ENCODE measurements around the gene ARHGAP19. TPM values are rescaled to one million over a fixed set of nuclear protein-coding genes. Genes with fewer than 3 reads are reported as not detected.

Gene ARHGAP19
- total RNA-seq, 1 experiment from 2014 or later = 28.9 TPM

DNA sequence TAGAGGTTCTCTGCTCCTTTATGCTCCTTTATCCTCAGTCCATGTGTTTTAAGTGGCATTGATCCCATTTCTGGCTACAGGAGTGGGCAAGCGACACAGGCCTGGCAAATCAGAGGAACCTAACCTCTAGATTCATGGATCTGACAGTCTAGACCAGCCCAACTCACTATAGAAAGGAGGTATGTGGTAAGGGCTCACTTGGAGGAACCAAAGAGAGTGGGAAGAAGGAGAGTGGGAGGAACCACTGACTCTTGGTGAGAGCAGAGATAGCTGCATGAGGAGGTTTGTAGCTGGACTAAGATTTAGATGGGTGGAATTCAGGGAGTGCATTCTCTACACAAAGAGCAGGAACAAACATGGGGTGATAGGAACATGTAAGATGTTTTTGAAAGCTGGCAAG lies 15.0 kb upstream of the ARHGAP19 start:
- intact Hi-C loops (cut with micrococcal nuclease; ENCODE audit: unreplicated experiment) = no loop called here
- no TSS peak for BruUV-seq (replicated peaks)
- TF ChIP-seq, protein P1, sequence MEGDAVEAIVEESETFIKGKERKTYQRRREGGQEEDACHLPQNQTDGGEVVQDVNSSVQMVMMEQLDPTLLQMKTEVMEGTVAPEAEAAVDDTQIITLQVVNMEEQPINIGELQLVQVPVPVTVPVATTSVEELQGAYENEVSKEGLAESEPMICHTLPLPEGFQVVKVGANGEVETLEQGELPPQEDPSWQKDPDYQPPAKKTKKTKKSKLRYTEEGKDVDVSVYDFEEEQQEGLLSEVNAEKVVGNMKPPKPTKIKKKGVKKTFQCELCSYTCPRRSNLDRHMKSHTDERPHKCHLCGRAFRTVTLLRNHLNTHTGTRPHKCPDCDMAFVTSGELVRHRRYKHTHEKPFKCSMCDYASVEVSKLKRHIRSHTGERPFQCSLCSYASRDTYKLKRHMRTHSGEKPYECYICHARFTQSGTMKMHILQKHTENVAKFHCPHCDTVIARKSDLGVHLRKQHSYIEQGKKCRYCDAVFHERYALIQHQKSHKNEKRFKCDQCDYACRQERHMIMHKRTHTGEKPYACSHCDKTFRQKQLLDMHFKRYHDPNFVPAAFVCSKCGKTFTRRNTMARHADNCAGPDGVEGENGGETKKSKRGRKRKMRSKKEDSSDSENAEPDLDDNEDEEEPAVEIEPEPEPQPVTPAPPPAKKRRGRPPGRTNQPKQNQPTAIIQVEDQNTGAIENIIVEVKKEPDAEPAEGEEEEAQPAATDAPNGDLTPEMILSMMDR (IDR thresholded peaks at IDR 0.05) = no peak
- no peak for TF ChIP-seq TCF7L2 (IDR thresholded peaks at IDR 0.05; ENCODE audit: low read depth, low read length)
- TF ChIP-seq REST (IDR thresholded peaks at IDR 0.05; ENCODE audit: insufficient read depth in 1 of 2, low read depth in 2 of 2, low read length in 1 of 2) = no peak
- no peak for TF ChIP-seq SIN3A (IDR thresholded peaks at IDR 0.05; ENCODE audit: borderline replicate concordance, insufficient read depth, low read depth, low read length)
- no peak for TF ChIP-seq POLR2AphosphoS5 (IDR thresholded peaks at IDR 0.05; ENCODE audit: low read depth, low read length)
- no peaks in the 10 kb centered on the region for H3K36me3 ChIP-seq (ENCODE audit: control insufficient read depth, insufficient read depth, low read length)
- H3K4me1 ChIP-seq (ENCODE audit: control insufficient read depth, insufficient read depth, low read length) = no peaks in the 10 kb centered on the region
- CTCF ChIA-PET = interaction anchor here (0.5 kb wide), 1 partner anchor 9 kb away, joined by 3 read pairs; no protein-coding TSS in a partner anchor
- no peak overlapping the region for H3K4me3 ChIP-seq (ENCODE audit: low read depth in 2 of 2, low read length in 2 of 2)
- in situ Hi-C loops (cut with HindIII; ENCODE audit: low pct_unique_long_range_greater_than_20kb, low sequenced_read_pairs) = no loop called here
- no peaks in the 10 kb centered on the region for H3K27me3 ChIP-seq (ENCODE audit: control insufficient read depth, insufficient read depth, low read length)
- H3K27ac ChIP-seq (ENCODE audit: low read length) = no peak overlapping the region
- no peak for DNase-seq (ENCODE audit: low read depth, low spot score)
- 0 out of 2 replicates have a peak, but pooled peaks have one; percentile 46 for ATAC-seq
- no peaks in the 10 kb centered on the region for H3K9me3 ChIP-seq (ENCODE audit: control insufficient read depth, insufficient read depth, low read depth, low read length)
- POLR2A ChIA-PET = no interaction called here

- no peaks in the 10 kb centered on the region for H3K9me3 ChIP-seq (ENCODE audit: control insufficient read depth, insufficient read depth, low read depth, low read length)
- H3K27me3 ChIP-seq (ENCODE audit: control insufficient read depth, insufficient read depth, low read length) = no peaks in the 10 kb centered on the region
- no peak overlapping the region for H3K4me3 ChIP-seq (ENCODE audit: low read depth in 2 of 2, low read length in 2 of 2)
- DNase-seq (ENCODE audit: low read depth, low spot score) (no peak), ATAC-seq (peak; percentile 53; the same call in 1 of the 2 replicates)
- TF ChIP-seq REST (IDR thresholded peaks at IDR 0.05; ENCODE audit: insufficient read depth in 1 of 2, low read depth in 2 of 2, low read length in 1 of 2) (no peak), SIN3A (IDR thresholded peaks at IDR 0.05; ENCODE audit: borderline replicate concordance, insufficient read depth, low read depth, low read length) (no peak), TCF7L2 (IDR thresholded peaks at IDR 0.05; ENCODE audit: low read depth, low read length) (no peak), POLR2AphosphoS5 (IDR thresholded peaks at IDR 0.05; ENCODE audit: low read depth, low read length) (no peak)
- TF ChIP-seq, protein P1 (IDR thresholded peaks at IDR 0.05) = no peak
- no TSS peak for BruUV-seq (replicated peaks)
- no peaks in the 10 kb centered on the region for H3K36me3 ChIP-seq (ENCODE audit: control insufficient read depth, insufficient read depth, low read length)
- ChIA-PET POLR2A (no interaction called here), CTCF (interaction anchor here (0.7 kb wide), 1 partner anchor 225 kb away, joined by 4 read pairs; no protein-coding TSS in a partner anchor)
- peak overlapping the region; percentile 12; the same call in 1 of the 2 replicates for H3K27ac ChIP-seq (ENCODE audit: low read length)
- in situ Hi-C loops (cut with HindIII; ENCODE audit: low pct_unique_long_range_greater_than_20kb, low sequenced_read_pairs) = no loop called here
- no peaks in the 10 kb centered on the region for H3K4me1 ChIP-seq (ENCODE audit: control insufficient read depth, insufficient read depth, low read length)
- intact Hi-C loops (cut with micrococcal nuclease; ENCODE audit: unreplicated experiment) = no loop called here
These were observed 9.8 kb upstream of the ARHGAP19 start for GRCh38 chr10:97302088-97302791.

Measured in Panc1 (cell line).